Medulla oblongata (tissue), 1 donor: ENCODE data around the gene CABP2.
"Not testable (repeated sequence)": the region's sequence is repeated elsewhere in the genome, so short reads cannot be mapped to it uniquely, and the experiment has no call there.

Source experiments
- DNase-seq: peaks from one replicate; pipeline ENCODE4 v3.0.0-alpha.2; 2015; ENCODE audit errors: extremely low spot score

Gene CABP2

GRCh38 chr11:67494371-67495233, 28.6 kb downstream of the CABP2 start:
- no peak for DNase-seq

DNA sequence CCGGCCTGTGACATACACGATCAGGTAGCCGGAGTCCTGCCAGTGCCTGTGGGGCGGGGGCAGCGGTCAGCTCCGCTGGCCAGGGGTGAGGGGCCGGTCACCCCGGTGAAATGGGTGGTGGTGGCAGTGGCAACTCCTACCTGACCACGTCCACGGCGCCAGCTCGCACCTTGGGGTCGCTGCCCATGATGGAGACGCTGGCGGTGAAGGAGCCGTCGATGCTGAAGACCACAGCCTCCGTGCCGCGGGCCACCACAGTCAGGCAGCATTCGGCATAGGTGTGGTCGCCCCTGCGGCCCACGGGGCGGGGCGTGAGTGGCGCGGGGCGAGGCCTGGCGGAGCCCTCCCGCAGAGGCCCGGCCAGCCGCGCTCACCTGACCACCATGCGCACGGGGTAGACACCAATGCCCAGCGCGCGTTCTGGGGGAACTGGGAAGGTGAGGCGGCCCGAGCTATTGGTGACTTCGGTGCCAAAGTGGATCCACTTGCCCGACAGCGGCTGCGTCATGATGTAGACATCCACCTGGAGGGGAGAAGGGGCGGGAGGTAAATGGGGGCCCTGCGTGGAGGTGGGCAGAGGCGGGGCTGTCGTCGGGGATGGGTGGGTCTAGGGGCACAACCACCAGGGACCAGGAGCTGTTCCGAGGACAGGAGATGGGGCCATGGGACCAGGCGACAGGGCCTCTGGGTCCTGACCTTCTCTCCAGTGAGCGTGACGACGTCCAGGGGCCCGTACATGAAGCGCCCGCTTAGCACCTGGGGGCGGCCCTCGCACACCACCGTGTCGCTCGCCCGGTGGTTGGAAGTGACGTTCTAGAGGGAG, 29.5 kb downstream of the CABP2 start:
- DNase-seq = no peak

DNA sequence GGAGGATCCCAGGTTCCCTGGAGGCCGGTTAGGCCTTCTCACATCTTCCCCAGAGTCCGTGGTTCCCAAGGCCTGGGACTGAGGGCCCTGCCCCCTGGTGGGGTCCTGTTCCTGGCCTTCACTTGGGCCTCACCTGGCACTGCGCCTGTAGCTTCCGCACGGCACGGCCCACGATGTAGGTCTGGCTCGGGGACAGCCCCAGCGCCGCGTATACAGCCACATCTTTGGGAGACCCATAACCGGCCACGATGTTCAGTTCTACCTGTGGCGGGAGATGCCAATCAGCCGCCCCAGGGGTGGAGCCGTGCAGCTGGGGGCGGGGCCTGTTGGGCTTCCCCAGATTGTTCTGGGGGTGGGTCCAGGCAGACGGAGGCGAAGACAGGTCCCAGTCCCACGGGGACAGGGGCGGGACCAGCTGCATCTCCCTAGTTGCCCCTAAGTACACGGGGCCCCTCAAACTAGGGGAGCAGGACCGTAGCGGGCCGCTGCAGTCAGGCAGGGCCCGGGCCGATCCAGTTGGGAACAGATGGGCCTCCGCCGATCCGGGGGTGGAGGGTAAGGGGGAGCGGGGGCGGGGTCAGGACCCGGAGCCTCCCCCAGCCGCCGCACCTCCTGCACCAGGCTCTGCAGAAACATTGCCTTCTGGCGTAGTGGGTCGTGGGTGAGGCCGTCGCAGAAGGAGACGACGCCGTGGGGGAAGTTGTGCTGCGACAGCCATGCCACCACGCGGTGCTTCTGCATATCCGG, 30.3 kb downstream of the CABP2 start:
- no peak for DNase-seq

DNA sequence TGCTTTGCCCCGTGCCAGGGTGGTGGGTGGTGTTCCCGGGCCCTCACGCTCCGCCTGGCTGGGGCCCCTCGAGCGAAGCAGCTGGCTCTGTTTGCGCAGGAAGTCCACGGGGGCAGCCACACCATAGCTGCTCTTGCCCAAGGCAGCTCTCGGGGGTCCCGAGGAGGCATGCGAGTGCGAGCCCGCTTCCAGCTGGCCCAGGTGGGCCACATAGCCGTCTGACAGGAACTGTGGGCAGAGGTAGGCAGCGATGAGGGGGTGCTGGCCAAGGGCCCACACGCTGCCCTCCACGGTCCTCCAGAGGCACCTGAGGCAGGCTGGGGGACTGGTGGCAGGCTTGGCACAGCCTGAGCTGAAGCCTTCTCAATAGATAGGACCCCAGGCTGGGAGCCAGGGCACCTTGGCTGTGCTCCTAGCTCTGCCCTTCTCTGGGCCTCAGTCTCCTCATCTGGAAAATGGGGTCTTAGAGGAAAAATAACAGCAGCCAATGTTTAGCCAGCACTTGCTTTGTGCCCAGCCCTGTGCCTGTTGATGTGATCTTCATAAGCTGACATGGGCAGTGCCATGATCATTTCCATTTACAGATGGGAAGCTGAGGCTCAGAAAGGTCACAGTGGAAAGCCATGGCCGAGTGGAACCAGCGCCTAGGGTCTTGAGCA, 31.0 kb downstream of the CABP2 start:
- DNase-seq = no peak

DNA sequence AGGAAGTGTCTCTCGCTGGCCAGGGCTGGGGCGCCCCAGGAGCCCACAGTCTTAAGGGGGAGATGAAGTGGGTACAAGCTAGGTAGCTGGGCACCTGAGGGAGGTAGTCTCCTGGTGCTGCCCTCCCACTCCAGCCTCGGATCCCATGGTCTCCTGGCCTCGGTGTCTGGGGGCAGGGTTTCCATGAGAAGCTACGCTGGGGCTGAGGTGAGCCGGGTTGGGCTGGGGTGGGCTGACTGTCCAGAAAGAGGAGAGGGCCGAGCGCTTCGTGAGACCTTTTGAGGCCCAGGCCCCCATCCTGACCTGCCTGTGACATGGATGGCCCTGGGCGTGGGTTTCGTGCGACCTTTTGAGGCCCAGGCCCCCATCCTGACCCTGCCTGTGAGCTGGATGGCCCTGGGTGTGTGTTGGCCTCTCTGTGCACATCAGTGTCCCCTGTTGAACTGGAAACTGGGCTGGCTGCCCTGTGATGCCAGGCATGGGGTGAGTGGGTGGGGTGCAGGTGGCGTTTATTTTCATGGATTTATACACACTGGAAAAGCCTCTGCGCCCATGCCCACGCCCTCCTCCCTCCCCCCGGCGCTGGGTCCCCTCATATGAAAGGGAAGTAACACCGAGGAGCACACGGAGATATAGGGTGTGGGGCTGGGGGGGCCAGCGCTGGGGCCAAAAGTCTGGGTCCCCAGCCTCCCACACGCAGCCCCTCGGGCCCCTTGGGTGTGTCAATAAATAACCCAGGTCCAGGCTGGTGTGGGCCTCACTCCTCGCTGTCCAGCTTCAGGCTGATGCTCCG, 31.8 kb downstream of the CABP2 start:
- no peak for DNase-seq

- DNase-seq = no peak
Measured at GRCh38 chr11:67490727-67491065, 32.5 kb downstream of the CABP2 start.

- no peak for DNase-seq
Measured at GRCh38 chr11:67489885-67490726, 33.1 kb downstream of the CABP2 start.

DNA sequence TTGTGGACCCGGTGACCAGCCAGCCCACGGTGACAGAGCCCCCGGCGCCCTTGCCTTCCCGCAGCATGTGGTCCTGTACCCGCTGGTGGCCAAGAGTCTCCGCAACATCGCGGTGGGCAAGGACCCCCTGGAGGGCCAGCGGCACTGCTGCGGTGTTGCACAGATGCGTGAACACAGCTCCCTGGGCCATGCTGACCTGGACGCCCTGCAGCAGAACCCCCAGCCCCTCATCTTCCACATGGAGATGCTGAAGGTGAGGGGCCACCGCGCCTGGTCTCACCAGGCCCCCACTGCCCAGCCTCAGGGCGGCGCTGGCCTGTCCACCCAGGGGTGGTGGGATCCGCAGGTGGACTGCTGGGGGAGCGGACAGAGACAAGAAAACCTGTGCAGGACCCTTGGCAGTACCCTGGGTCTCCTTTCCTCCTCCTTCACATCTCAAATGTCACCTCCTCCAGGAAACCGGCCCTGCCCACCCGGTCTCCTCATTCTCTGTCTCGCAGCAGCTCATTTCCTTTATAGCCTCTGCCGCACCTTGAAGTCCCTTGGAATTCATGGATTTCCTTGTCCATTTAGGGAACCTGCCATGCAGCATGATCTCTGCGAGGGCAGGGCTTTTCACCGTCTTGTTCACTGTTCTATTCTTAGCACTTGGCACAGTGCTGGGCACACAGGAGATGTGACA, 33.9 kb downstream of the CABP2 start:
- DNase-seq = no peak

DNA sequence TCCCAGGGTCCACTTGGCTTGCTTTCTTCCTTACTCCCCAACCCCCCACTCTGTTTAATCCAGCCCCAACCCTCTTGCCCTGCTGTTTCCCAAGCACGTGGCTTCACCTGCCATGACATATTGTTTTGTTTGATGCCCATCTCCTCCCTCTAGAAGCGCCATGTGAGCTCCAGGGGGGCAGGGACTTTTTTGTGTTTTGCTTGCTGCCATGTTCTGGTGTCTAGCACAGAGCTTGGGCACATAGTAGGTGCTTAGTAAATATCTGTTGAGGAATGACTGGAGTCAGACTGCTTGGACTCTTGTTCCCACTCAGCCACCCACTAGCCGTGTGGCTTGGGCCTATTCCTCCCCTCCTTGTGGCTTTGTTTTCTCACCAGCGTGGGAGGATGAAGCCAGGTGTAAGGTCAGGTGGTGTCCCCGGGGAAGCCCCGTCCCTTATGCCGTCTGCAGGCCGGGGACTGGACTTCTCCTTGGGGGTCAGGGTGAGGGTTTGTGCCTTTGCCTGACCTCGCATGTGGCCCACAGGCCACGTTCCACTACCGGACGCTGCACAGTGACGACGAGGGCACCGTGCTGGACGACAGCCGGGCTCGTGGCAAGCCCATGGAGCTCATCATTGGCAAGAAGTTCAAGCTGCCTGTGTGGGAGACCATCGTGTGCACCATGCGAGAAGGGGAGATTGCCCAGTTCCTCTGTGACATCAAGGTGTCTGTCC, 36.6 kb downstream of the CABP2 start:
- DNase-seq = no peak

GRCh38 chr11:67485873-67486361, 37.3 kb downstream of the CABP2 start:
- DNase-seq = not testable (repeated sequence)

GRCh38 chr11:67484847-67485311, 38.4 kb downstream of the CABP2 start:
- peak; percentile 57 for DNase-seq

DNA sequence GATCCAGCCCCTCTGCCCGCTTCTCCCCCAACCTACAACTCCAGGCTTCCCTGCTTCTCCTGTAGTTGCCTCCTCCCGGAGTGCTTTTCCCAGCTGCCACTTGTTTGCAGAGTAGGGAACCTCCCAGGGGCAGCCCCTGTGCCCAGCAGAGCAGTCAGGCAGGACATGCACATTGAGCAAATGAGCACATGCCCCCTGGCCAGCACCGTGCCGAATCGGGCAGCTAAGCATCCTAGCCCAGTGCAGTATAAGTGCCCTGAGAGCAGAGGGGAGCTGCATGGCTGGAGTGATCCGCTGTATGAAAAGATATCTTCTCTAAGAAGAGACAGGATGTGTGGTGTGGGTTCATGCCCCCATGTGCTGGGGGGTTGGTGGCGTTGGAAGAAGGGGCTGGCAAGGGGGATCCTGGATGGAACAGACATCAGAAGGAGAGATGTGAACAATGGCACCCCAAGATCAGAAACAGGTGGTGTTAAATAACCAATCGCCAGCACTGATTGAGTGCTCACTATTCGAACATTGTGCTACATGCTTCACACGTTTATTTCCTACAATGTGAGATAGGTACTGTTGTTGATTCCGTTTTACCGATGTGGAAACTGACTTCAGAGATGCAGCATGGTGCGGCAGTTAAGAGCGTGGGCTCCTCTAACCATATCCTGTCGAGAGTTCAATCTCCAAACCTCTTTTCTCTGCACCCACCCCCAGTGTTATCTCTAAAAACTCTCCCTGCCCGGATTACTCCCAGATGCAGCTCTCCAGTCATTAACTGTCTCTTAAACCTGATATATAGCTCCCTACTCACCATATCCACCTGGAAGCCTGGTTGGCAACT, 39.2 kb downstream of the CABP2 start:
- DNase-seq = no peak

DNA sequence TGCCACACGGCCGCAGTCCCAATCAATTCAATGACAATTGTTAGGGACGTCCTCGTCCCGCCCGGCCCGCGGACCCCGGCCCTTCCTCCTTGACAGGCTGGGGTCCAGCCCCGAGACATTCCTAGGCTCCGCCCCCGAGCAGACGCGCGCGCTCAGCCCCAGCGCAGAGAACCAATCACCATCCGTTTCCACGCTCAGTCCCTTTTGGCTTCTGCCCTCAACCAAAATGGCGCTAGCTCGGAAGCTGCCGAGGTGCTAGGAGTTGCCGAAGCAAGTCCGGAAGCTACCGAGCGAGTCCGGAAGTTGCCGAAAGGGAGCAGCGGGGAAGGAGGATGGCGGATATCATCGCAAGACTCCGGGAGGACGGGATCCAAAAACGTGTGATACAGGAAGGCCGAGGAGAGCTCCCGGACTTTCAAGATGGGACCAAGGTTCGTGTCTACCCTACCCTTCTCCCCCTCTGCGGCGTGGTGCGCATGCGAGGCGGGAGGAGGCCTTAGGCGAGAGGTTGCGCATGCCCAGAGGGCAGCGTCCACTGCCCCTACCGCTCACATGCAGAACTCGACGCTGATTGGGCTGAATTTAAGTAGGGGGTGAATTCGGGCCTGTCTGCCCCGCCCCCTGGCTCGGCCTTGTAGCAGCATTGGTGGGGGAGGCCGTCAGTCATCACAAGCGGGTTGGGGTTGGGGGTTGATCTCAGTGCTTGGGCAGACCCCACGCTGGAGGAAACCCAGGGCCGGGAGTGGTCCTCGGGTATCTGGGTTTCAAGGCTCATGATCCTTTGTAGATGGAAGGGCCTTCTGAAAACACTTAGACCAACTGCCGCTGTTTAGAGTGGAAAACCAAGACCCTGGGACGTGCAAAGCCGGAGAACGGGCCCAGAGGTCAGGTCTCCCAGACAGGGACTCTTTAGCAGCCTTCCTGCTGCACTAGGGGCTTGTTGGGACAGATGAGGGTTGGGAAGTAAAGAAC, 40.1 kb downstream of the CABP2 start, which contains the start of gene AIP:
TSS of gene AIP (plus strand) at position 200 of the 972 bp plus-strand sequence. CDS start at position 333, 133 bp downstream.
- DNase-seq = peak; percentile 99

- no peak for DNase-seq
Measured at GRCh38 chr11:67482275-67482826, 40.9 kb downstream of the CABP2 start.

DNA sequence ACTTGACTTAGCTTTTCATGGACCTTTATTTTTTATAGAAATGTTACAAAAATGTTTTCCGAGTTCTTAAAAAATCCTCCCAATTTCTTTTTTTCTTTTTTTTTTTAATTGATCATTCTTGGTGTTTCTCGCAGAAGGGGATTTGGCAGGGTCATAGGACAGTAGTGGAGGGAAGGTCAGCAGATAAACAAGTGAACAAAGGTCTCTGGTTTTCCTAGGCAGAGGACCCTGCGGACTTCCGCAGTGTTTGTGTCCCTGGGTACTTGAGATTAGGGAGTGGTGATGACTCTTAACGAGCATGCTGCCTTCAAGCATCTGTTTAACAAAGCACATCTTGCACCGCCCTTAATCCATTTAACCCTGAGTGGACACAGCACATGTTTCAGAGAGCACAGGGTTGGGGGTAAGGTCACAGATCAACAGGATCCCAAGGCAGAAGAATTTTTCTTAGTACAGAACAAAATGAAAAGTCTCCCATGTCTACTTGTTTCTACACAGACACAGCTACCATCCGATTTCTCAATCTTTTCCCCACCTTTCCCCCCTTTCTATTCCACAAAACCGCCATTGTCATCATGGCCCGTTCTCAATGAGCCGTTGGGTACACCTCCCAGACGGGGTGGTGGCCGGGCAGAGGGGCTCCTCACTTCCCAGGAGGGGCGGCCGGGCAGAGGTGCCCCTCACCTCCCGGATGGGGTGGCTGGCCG, 45.7 kb downstream of the CABP2 start:
- not testable (repeated sequence) for DNase-seq
